ENCODE data around the gene IRAK3.

The IRAK3 gene

GRCh38 chr12:66251049-66251448, 62.0 kb downstream of the IRAK3 start:
- H3K4me3 ChIP-seq (ENCODE audit: low read depth, low read length), result no peak overlapping the region
- DNase-seq (ENCODE audit: low read depth), result no peak
- TF ChIP-seq, protein P1, sequence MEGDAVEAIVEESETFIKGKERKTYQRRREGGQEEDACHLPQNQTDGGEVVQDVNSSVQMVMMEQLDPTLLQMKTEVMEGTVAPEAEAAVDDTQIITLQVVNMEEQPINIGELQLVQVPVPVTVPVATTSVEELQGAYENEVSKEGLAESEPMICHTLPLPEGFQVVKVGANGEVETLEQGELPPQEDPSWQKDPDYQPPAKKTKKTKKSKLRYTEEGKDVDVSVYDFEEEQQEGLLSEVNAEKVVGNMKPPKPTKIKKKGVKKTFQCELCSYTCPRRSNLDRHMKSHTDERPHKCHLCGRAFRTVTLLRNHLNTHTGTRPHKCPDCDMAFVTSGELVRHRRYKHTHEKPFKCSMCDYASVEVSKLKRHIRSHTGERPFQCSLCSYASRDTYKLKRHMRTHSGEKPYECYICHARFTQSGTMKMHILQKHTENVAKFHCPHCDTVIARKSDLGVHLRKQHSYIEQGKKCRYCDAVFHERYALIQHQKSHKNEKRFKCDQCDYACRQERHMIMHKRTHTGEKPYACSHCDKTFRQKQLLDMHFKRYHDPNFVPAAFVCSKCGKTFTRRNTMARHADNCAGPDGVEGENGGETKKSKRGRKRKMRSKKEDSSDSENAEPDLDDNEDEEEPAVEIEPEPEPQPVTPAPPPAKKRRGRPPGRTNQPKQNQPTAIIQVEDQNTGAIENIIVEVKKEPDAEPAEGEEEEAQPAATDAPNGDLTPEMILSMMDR (IDR thresholded peaks at IDR 0.05; ENCODE audit: low read depth, low read length, missing control alignments), result no peak

- no peak for DNase-seq (ENCODE audit: low read depth)
- H3K4me3 ChIP-seq (ENCODE audit: low read depth, low read length), result no peak overlapping the region
- TF ChIP-seq, protein P1 (IDR thresholded peaks at IDR 0.05; ENCODE audit: low read depth, low read length, missing control alignments), result no peak
Observed at GRCh38 chr12:66252771-66253170, 63.8 kb downstream of the IRAK3 start.

GRCh38 chr12:66255737-66256136, 66.7 kb downstream of the IRAK3 start:
- no peak for DNase-seq (ENCODE audit: low read depth)
- TF ChIP-seq, protein P1 (IDR thresholded peaks at IDR 0.05; ENCODE audit: low read depth, low read length, missing control alignments), result no peak
- H3K4me3 ChIP-seq (ENCODE audit: low read depth, low read length), result no peak overlapping the region

DNA sequence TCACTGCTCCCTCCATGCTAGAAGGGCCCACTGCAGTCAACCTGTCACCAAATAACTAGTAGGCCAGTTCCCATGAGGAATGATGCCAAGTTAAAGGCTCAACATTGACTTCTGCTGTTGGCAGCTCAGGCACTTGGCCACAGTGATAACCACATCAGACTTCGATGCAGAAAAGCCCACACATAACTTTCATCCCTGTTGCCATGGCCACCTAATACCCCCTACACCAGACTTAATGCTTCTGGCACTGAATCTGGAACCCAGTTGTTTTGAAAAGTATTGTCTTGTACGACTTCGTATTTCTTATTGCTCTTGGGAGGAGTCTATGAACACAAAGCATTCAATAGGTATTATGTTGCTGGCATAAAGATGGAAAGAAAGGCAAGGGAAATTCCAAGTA, 69.0 kb downstream of the IRAK3 start:
- DNase-seq (ENCODE audit: low read depth), result no peak
- TF ChIP-seq, protein P1 (IDR thresholded peaks at IDR 0.05; ENCODE audit: low read depth, low read length, missing control alignments), result no peak
- no peak overlapping the region for H3K4me3 ChIP-seq (ENCODE audit: low read depth, low read length)

- no peak overlapping the region for H3K4me3 ChIP-seq (ENCODE audit: low read depth, low read length)
- DNase-seq (ENCODE audit: low read depth), result no peak
- TF ChIP-seq, protein P1 (IDR thresholded peaks at IDR 0.05; ENCODE audit: low read depth, low read length, missing control alignments), result no peak
Observed at GRCh38 chr12:66262737-66263136, 73.7 kb downstream of the IRAK3 start.

DNA sequence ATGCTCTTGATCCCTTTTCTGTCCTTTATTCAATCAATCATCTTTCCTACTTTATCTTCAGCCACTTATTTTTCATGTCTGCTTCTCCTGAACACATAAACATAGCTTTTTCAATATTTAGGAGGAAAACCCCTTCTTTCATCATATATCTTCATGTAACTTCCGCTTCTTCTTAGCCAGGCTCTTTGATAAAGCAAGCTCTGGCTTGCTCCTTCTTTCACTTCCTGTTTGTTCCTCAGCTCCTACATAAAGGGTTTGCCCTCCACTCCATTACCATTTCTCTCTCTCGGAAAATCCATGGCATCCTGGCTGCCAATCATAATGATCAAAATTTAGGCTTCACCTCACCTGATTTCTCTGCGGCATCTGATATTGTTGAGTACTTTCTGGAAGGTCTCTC, 79.5 kb downstream of the IRAK3 start:
- TF ChIP-seq, protein P1 (IDR thresholded peaks at IDR 0.05; ENCODE audit: low read depth, low read length, missing control alignments), result no peak
- H3K4me3 ChIP-seq (ENCODE audit: low read depth, low read length), result no peak overlapping the region
- DNase-seq (ENCODE audit: low read depth), result no peak

DNA sequence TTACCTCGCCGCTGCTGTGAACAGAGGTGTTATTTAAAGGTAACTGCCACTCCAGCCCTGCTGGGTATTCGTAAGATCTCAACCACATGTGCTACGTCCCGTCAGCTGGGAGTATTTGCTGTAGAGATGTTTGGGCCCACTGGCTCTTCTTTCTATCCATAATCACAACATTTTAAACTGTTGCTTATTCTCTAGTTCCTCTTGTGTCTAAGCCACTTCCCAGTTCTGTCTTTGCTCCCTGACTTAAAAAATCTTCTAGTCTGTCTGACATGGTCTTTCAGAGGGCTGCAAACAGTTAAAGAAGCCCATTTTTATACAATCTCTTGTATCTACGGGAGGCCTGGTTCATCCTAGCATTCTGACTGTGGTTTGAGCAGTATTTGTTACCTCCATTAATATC, 80.1 kb downstream of the IRAK3 start:
- no peak for DNase-seq (ENCODE audit: low read depth)
- no peak overlapping the region for H3K4me3 ChIP-seq (ENCODE audit: low read depth, low read length)
- TF ChIP-seq, protein P1 (IDR thresholded peaks at IDR 0.05; ENCODE audit: low read depth, low read length, missing control alignments), result no peak

Data from GM12864 (cell line).